Activated CD8-positive, alpha-beta memory T cell treated with anti-CD3 and anti-CD28 coated beads, Interleukin-2, amount 50 U/mL, for 4 hours (primary cell): ENCODE data around the gene CBX2.

Experiments
- DNase-seq: peaks from one replicate; pipeline ENCODE4 v3.0.0-alpha.2; 2020

The CBX2 gene

DNA sequence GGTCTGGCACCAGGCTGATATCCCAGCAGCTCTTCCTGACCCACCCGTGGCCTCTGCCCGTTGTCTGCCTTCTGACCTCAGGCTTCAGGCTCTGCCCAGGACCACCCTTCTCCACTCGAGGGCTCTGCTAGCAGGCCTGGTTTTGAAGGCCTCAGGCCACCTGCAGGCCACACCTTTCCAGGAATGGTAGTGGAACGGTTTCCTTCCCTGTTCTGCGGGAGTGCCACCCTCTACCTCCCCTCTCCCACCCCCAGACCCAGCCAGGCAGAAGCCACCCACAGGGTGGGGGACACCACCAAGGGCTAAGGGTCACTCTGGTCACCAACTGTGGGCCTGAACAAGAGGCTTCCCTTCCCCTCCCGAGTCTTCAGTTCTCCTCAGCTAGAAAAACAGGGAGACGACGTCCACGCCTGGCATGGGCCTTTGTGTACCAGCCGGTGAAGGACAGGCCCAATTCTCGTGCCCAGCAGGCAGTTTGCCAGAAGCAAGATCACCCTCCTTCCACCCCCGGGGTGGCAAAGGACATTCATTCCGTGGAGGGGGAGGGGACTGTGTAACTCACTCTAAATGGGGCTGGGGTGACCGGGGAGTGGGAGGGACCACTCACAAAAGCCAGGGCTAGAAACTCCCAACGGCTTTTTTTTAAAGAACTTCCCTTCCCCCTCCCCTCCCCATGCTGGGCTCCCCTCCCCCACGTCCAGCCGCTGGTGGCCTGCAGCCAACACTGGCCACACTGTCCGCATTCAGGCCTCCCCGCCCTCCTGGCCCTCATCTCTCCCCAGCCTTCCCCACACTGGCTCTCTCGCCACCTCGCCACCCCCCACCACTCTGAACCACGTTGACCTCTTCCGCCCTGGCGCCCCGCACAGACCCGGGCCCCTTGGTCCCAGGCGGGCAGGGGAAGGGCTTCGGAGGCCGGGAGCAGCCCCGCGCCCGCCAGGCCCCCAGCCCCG, 53.6 kb downstream of the CBX2 start:
- DNase-seq = no peak

DNA sequence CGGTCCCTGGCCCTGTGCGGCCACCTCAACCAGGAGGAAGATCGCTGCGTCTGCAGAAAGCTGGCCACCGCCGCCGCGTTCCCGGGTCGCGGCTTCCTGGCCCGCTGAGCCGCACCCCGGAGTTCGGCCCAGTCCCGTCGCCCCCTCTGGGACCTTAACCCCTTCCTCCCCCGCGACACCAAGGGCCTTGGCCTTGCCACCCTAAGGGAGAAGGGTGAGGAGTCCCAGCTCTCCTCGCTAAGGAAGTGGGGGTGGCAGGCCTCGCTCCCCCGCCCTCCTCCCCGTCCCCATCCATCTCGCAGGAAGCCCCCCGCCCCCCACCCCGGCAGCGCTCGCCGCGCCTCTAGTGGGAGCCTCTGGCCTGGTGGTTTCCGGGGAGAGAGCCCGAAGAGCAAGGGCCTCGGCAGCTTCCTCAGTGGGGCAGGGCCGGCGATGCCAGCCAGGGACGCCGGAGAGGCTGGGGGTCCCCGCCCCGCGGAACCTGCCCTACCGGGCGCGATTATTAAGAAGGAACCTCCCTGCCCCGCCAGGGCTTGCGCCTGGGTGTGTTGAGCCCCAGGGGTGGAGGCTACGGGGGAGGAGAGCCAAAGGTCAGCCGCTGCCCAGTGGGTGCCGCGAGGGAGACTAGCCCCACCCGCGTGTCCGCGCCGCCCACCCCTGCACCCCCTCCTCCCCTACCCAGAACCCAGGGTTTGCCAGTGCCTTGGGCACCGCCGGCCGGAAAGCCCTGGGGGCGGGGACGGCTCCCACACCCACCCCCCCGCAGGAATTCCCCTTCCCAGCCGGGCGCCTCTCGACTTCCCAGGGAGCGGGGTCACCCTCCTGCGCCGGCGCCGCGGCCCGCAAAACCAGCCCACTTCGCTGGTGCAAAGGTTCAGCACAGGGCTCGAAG, 54.5 kb downstream of the CBX2 start:
- DNase-seq = no peak

DNA sequence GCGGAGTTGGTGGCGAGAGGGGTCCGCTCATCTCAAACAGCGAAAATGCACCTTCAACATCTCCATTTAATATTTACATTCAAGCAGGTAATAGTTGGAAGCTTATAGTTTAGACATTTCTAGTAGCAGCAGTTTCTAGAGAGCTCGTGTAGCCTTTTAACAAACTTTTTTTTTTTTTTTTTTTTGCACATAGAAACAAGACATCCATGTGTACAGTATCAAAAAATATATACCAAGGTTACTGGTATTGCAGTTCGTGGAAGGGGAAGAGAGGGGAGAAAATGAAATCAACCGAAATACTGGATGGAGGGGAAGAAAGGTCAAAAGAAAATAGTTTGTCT, 55.1 kb downstream of the CBX2 start:
- no peak for DNase-seq

DNA sequence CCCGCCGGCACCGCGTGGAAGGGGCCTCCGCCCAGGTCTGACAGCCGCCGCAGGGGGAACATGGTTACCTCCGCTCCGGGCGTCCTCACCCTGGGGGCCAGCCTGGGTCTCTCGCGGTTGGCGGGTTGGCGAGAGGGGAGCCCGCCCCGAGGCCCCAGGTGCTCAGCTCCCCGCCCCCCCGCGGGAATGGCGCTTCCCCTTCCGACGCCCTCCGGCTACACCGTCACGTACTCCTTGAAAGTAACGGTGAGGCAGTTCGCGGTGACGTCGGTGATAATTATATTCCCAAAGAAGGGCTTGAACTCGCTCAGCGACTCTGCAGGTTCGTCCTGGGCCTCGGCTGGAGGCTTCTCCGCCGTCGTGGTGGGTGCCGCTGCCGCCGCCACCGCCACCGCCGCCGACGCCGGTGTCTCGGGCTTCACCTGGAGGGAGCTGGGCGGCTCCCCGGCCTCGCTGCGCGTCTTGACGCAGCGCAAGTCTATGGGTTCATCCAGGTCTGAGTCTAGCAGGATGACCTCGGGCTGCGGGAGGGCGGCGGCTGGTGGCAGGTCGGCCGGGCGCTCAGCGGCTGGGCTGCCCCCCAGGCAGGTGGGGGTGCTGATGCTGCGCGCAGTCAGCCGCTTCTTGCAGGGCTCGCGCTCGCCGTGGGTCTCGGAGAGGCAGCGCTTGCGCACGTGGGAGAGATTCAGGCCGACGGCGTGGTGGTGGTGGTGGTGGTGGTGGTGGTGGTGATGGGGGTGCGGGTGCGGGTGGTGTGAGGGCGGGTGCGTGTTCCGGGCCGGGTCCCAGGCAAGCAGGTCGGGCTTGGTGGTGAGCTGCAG, 56.0 kb downstream of the CBX2 start:
- DNase-seq = no peak

DNA sequence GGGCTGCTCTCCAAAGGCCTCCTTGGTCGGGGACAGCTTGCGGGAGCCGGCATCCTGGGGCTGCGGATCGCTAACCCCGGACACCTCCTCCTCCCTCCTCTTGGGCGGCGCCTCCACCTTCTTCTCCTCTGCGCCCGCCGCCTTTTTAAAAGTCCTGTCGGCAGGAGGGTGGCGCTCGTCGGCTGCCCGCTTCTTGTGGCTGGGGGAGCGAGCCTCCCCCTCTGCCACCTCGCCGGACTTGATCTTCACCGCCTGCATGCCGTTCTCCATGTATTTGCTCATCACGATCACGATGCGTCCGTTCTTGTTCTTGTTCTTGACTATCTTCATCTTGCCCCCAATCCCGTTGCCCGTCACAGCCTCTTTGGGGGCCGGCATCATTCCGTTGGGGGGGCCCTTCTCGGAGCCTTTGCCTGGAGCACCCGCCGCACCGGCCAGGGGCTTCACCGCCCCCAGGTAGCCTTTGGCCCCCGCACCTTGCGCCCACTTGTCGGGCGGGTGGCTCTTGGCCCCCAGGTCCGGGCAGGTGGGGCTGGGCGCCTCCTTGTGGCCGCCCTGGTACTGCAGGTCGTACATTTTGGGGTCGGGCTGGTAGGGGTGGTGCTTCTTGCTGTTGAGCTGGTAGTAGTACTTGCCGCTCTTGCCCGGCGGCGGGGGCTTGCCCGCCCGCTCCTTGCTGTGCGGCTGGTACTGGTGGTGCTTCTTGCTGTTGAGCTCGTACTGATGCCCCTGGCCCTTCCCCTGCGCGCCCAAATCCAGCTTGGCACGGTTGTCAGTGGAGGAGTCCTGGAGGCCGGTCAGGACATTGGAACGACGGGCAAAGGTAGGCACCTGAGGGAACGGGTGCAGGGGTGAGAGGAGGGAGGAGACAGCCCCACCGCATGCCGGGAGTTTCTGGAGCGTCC, 56.9 kb downstream of the CBX2 start:
- DNase-seq = peak; percentile 56

DNA sequence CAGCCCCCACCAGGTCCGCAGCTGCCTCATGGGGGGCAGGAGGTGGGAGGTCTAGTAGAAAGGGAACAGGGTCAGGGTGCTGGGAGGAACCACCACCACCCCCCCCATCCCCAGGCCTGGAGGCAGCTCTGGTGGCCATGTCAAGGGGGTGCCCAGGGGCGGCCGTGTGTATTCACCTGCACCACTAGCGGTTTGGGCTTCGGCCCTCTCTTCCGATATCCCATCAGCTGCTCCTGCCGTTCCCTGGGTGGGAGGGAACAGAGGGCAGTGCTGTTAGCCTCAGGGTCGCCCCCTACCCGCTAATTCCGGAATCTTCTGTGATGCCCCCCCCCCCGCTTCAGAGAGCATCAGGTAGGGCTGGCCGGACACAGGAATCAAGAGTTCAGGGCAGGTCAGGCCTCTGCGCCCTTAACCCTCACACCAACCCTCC, 57.5 kb downstream of the CBX2 start:
- DNase-seq = no peak

DNA sequence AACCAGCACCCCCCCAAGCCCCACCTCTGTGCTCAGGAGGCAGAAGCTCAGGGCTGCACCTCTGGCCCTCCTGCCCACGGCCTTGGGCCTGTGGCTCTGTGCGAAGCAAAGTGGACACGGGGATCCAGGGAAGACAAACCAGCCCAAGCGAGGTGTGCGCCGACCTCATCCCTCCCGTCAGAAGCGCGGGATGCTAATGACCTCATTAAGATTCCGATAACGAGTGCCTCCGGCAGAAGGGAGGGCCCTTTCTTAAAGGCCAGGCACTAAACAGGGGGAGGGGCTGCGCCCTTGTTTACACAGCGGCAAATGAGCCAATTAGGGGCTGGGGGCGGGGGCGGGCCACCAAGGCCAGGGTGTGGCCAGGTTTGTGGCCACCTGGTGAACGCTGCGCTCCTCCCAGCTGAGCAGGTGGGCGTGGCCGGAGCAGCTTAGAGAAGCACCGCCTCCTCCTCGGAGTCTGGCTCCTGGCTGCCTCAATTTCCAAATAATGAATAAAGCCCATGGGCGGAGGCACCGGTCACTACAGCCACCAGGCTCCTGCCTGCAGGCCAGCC, 58.1 kb downstream of the CBX2 start:
- no peak for DNase-seq

DNA sequence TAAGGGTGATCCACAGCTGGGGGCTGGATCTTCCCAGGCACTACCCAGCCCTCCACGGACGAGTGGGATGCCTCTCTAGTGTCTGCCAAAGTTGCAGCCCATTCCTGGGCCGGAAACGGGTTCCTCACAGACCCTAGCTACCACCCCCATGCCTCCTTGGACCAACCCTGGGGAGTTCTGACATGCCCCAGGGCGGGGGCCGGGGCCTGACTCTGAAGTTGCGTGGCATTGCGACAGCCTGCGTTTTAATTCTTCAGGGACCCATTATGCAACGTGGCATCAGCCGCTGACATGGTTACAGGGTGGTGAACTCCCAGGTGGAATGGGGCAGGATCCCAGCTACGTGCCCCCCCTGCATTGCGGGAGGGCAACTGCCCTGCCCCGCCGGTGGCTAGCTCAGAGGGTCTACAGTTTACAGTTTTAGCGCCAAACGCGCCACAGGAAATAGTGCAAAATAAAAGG, 58.6 kb downstream of the CBX2 start:
- no peak for DNase-seq

DNA sequence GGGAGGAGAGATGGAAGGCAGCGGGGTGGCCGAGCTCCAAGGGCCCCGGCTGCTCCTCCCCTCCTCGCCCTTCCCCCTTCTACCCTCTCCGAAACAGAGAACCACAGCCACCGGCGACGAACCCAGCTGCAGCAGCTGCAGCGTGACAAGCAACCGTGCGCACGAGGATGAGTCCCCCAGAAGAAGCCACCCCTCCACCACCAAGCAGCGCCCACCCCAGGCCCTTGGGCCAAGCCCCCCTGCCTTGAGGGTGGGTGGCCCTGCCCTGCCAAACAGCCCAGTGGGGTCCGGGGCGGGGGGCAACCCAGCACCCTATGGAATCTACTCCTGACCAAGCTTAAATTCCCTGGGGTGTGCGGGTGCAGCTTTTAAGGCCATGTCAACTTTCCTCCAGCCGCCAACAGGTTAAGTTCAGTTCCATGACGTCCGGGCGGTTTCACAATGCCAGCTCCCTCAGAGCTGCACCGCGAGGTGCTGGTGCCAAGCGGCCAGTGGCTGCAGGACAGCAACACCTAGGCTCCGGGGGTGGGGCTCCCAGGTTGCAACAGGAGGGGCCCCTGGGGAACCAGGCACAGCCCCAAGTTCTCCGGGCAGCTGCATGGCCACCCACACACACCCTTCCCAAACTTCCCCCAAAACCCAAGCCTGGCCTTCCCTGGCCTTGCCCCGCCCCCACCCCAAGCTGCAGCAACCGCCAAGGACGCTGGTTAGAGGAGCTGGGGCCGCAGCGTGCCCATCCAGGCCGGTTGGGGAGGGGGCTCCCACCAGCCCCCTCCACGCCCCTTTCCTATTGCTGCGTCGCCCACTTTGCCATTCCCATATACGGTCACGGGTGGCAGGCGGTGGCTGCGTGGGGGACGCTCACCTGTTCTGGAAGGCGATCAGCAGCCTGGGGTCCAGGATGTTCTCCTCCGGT, 59.3 kb downstream of the CBX2 start:
- no peak for DNase-seq
